OCI-LY3 (cell line): ENCODE results near the gene SETD7.

Experiments used
- H2AFZ ChIP-seq: fragments of 200-600, 300-600 bp; shearing (Covaris generic); 2 replicates; pipeline ENCODE4 v1.6.0; 2014; ENCODE audit warnings: antibody characterized with exemption, low read depth, low read length
- H3K27ac ChIP-seq: fragments of 200-600, 300-600 bp; sonication (generic); 2 replicates; pipeline ENCODE4 v1.5.1; 2014; ENCODE audit warnings: mild to moderate bottlenecking, low read length, moderate library complexity, mixed read lengths
- H3K27me3 ChIP-seq: fragments of 200-600, 300-600 bp; sonication (generic); 2 replicates; pipeline ENCODE4 v1.6.1; 2014; ENCODE audit warnings: low read depth, low read length, mixed read lengths
- H3K36me3 ChIP-seq: fragments of 200-600, 300-600 bp; sonication (generic); replicated peaks from 2 replicates; pipeline ENCODE3; 2014; ENCODE audit warnings: low read depth, low read length, mixed read lengths
- H3K4me1 ChIP-seq: fragments of 300-600, 200-600 bp; sonication (generic); 2 replicates; pipeline ENCODE4 v1.6.1; 2014; ENCODE audit warnings: low read length, mixed read lengths
- H3K4me2 ChIP-seq: fragments of 200-600, 300-600 bp; sonication (generic); 2 replicates; pipeline ENCODE4 v1.6.1; 2014; ENCODE audit warnings: low read length, mixed read lengths
- H3K4me3 ChIP-seq: fragments of 300-600, 200-600 bp; sonication (generic); 2 replicates; pipeline ENCODE4 v1.5.1; 2014; ENCODE audit warnings: antibody characterized with exemption, mild to moderate bottlenecking, low read length, moderate library complexity
- H3K79me2 ChIP-seq: fragments of 300-600, 200-600 bp; shearing (Covaris generic); 2 replicates; pipeline ENCODE4 v1.6.1; 2014; ENCODE audit warnings: mild to moderate bottlenecking, low read length, mixed read lengths
- H3K9ac ChIP-seq: fragments of 300-600, 200-600 bp; shearing (Covaris generic); 2 replicates; pipeline ENCODE4 v1.6.0; 2014; ENCODE audit warnings: mild to moderate bottlenecking, low read length, moderate library complexity
- H3K9me3 ChIP-seq: fragments of 200-600, 300-600 bp; shearing (Covaris generic); 2 replicates; pipeline ENCODE4 v1.6.1; 2014; ENCODE audit warnings: low read length, mixed read lengths; ENCODE audit not compliant: insufficient read depth
- H4K20me1 ChIP-seq: fragments of 200-600, 300-600 bp; sonication (generic); 2 replicates; pipeline ENCODE4 v1.6.1; 2016; ENCODE audit warnings: low read length, mixed read lengths; ENCODE audit not compliant: insufficient read depth
- CTCF ChIP-seq: fragments of 200-600, 300-600 bp; sonication (generic); IDR thresholded peaks from 2 replicates; pipeline ENCODE4 v1.5.1; 2014; ENCODE audit warnings: antibody characterized with exemption, low read length, low read depth
- EZH2phosphoT487 ChIP-seq: fragments of 200-600 bp; shearing (Covaris generic); IDR thresholded peaks from 2 replicates; pipeline ENCODE4 v1.6.1; 2018; ENCODE audit warnings: antibody characterized with exemption, mixed run types, low read depth

SETD7 gene

GRCh38 chr4:139559687-139560086 is 3.7 kb upstream of the SETD7 start:
- Histone ChIP-seq H3K27ac (no peak overlapping the region), H4K20me1 (no peaks in the 10 kb centered on the region), H3K36me3 (no peaks in the 10 kb centered on the region), H3K79me2 (peaks cover 13% of the 10 kb centered on the region), H3K9ac (no peak overlapping the region), H3K4me3 (no peak overlapping the region), H3K4me2 (no peak overlapping the region), H3K9me3 (no peaks in the 10 kb centered on the region), H2AFZ (no peak overlapping the region), H3K27me3 (peaks cover 24% of the 10 kb centered on the region), H3K4me1 (peaks cover 32% of the 10 kb centered on the region)
- no peak for TF ChIP-seq CTCF
- TF ChIP-seq EZH2phosphoT487: no peak

GRCh38 chr4:139559089-139559479 is 3.1 kb upstream of the SETD7 start:
- Histone ChIP-seq H3K27me3 (peaks cover 24% of the 10 kb centered on the region), H4K20me1 (peaks cover 4% of the 10 kb centered on the region), H3K4me1 (peaks cover 38% of the 10 kb centered on the region), H3K27ac (no peak overlapping the region), H3K9ac (no peak overlapping the region), H3K4me3 (no peak overlapping the region), H3K79me2 (peaks cover 19% of the 10 kb centered on the region), H3K36me3 (no peaks in the 10 kb centered on the region), H2AFZ (no peak overlapping the region), H3K4me2 (no peak overlapping the region), H3K9me3 (no peaks in the 10 kb centered on the region)
- no peak for TF ChIP-seq CTCF

GRCh38 chr4:139558235-139559088 is 2.4 kb upstream of the SETD7 start:
- Histone ChIP-seq H3K36me3 (no peaks in the 10 kb centered on the region), H3K4me2 (peak overlapping the region; percentile 84; the same call in 1 of the 2 replicates), H2AFZ (no peak overlapping the region), H3K27me3 (peaks cover 24% of the 10 kb centered on the region), H3K79me2 (peaks cover 26% of the 10 kb centered on the region), H3K9ac (no peak overlapping the region), H4K20me1 (peaks cover 10% of the 10 kb centered on the region), H3K4me1 (peaks cover 40% of the 10 kb centered on the region), H3K27ac (no peak overlapping the region), H3K9me3 (no peaks in the 10 kb centered on the region), H3K4me3 (0 out of 2 replicates have a peak overlapping the region, but pooled peaks have one; percentile 88)
- no peak for TF ChIP-seq CTCF
- no peak for TF ChIP-seq EZH2phosphoT487

GRCh38 chr4:139557556-139558110 is 1.6 kb upstream of the SETD7 start:
- H3K27me3 ChIP-seq: peaks cover 24% of the 10 kb centered on the region
- peaks cover 40% of the 10 kb centered on the region for H3K4me1 ChIP-seq
- peak overlapping the region; percentile 88 for H3K4me3 ChIP-seq
- TF ChIP-seq EZH2phosphoT487 (peak; percentile 84), CTCF (no peak)
- no peak overlapping the region; the same call in 1 of the 2 replicates for H3K27ac ChIP-seq
- H4K20me1 ChIP-seq: peaks cover 18% of the 10 kb centered on the region
- H2AFZ ChIP-seq: peak overlapping the region; percentile 88
- no peaks in the 10 kb centered on the region for H3K9me3 ChIP-seq
- H3K36me3 ChIP-seq: no peaks in the 10 kb centered on the region
- H3K9ac ChIP-seq: peak overlapping the region; percentile 87
- H3K4me2 ChIP-seq: peak overlapping the region; percentile 84
- peaks cover 34% of the 10 kb centered on the region for H3K79me2 ChIP-seq
